NT2/D1 (cell line): ENCODE data around the gene UBE4B.

Source experiments
- DNase-seq: peaks from one replicate; pipeline ENCODE4 v3.0.0-alpha.2; 2011; ENCODE audit warnings: low read depth, low spot score
- H3K27me3 ChIP-seq: 2 replicates; pipeline ENCODE4 v1.6.0; 2011; ENCODE audit warnings: mild to moderate bottlenecking; ENCODE audit not compliant: insufficient read length, insufficient read depth
- H3K36me3 ChIP-seq: 2 replicates; pipeline ENCODE4 v1.6.1; 2011; ENCODE audit warnings: mild to moderate bottlenecking, low read length, mixed read lengths; ENCODE audit not compliant: insufficient read depth, insufficient read length
- H3K4me1 ChIP-seq: 2 replicates; pipeline ENCODE4 v1.5.1; 2011; ENCODE audit not compliant: insufficient read depth, insufficient read length
- H3K4me3 ChIP-seq: 2 replicates; pipeline ENCODE4 v1.5.1; 2011; ENCODE audit warnings: low read depth; ENCODE audit not compliant: insufficient read length
- H3K9ac ChIP-seq: 2 replicates; pipeline ENCODE4 v1.6.0; 2011; ENCODE audit warnings: low read depth; ENCODE audit not compliant: insufficient read length
- H3K9me3 ChIP-seq: 2 replicates; pipeline ENCODE4 v1.5.1; 2011; ENCODE audit warnings: mild to moderate bottlenecking, low read length; ENCODE audit not compliant: insufficient read depth
- SUZ12 ChIP-seq: IDR thresholded peaks from 2 replicates; pipeline ENCODE4 v1.6.1; 2011; ENCODE audit not compliant: insufficient read length, insufficient read depth; ENCODE audit errors: extremely low read depth
- YY1 ChIP-seq: IDR thresholded peaks from 2 replicates; pipeline ENCODE4 v1.6.1; 2011; ENCODE audit not compliant: insufficient read length, insufficient read depth
- ZNF274 ChIP-seq: IDR thresholded peaks from 2 replicates; pipeline ENCODE4 v1.6.1; 2011; ENCODE audit warnings: mild to moderate bottlenecking, low read depth, low read length

UBE4B gene

DNA sequence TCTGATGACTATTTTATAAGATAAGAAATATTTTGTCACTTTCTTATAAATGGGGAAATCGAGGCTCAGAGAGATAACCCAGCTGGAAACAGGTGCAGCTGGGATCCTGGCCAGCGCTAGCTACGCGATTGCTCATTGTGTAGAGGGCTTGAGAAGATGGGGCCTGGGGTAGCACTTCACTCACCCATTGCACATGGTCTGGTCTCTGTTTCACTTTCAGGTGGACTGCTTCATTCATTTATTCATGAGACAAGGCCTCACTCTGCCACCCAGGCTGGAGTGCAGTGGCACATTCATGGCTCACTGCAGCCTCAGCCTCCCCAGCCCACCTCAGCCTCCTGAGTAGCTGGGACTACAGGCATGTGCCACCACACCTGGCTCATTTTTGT lies 23.8 kb downstream of the UBE4B start:
- Histone ChIP-seq H3K27me3 (no peaks in the 10 kb centered on the region), H3K9me3 (no peaks in the 10 kb centered on the region), H3K9ac (no peak overlapping the region), H3K36me3 (peaks cover 7% of the 10 kb centered on the region), H3K4me3 (no peak overlapping the region), H3K4me1 (no peaks in the 10 kb centered on the region)
- no peak for DNase-seq
- no peak for TF ChIP-seq ZNF274
- TF ChIP-seq YY1: no peak
- TF ChIP-seq SUZ12: no peak

- peaks cover 7% of the 10 kb centered on the region for H3K36me3 ChIP-seq
- TF ChIP-seq SUZ12 (no peak), YY1 (no peak), ZNF274 (no peak)
- no peak overlapping the region for H3K9ac ChIP-seq
- no peaks in the 10 kb centered on the region for H3K4me1 ChIP-seq
- no peaks in the 10 kb centered on the region for H3K27me3 ChIP-seq
- H3K4me3 ChIP-seq: no peak overlapping the region
- H3K9me3 ChIP-seq: no peaks in the 10 kb centered on the region
- DNase-seq: no peak
Measured at GRCh38 chr1:10057343-10057742, 24.6 kb downstream of the UBE4B start.

DNA sequence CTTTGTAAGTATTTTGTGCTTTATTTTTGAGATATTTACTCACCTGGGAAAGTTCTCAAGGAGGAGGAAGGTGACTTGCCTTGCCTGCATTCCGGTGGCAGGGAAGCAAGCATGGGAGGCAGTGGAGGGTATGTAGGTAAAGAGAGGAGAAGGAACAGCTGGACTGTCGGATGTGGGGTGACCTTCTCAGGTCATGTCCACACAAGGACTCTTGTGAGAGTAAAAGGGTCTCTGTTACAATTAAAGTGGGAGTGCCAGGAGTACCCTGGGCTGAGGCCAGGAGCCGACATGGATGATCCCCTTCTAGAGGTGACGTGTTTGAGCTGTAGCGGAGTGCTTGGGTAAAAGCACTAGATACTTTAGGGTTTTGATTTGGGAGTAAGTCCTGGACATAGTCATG lies 25.0 kb downstream of the UBE4B start:
- DNase-seq: no peak
- no peak overlapping the region for H3K9ac ChIP-seq

GRCh38 chr1:10059342-10059718 lies 26.6 kb downstream of the UBE4B start:
- Histone ChIP-seq H3K27me3 (no peaks in the 10 kb centered on the region), H3K9ac (no peak overlapping the region), H3K4me3 (no peak overlapping the region), H3K36me3 (peaks cover 7% of the 10 kb centered on the region), H3K9me3 (no peaks in the 10 kb centered on the region), H3K4me1 (peaks cover 2% of the 10 kb centered on the region)
- TF ChIP-seq ZNF274 (no peak), SUZ12 (no peak), YY1 (no peak)
- no peak for DNase-seq

More for the DNA sequence above, 25.0 kb downstream of the UBE4B start:
- peaks cover 7% of the 10 kb centered on the region for H3K36me3 ChIP-seq
- H3K9me3 ChIP-seq: no peaks in the 10 kb centered on the region
- H3K4me1 ChIP-seq: no peaks in the 10 kb centered on the region
- no peak overlapping the region for H3K4me3 ChIP-seq
- TF ChIP-seq SUZ12 (no peak), ZNF274 (no peak), YY1 (no peak)
- no peaks in the 10 kb centered on the region for H3K27me3 ChIP-seq

- TF ChIP-seq YY1 (no peak), SUZ12 (no peak)
- Histone ChIP-seq H3K36me3 (peaks cover 7% of the 10 kb centered on the region), H3K4me3 (no peak overlapping the region), H3K9me3 (no peaks in the 10 kb centered on the region), H3K4me1 (peaks cover 2% of the 10 kb centered on the region), H3K9ac (no peak overlapping the region), H3K27me3 (no peaks in the 10 kb centered on the region)
- DNase-seq: no peak
Measured at GRCh38 chr1:10060311-10061100, 27.7 kb downstream of the UBE4B start.

GRCh38 chr1:10061276-10061675 lies 28.5 kb downstream of the UBE4B start:
- no peak overlapping the region for H3K9ac ChIP-seq

DNA sequence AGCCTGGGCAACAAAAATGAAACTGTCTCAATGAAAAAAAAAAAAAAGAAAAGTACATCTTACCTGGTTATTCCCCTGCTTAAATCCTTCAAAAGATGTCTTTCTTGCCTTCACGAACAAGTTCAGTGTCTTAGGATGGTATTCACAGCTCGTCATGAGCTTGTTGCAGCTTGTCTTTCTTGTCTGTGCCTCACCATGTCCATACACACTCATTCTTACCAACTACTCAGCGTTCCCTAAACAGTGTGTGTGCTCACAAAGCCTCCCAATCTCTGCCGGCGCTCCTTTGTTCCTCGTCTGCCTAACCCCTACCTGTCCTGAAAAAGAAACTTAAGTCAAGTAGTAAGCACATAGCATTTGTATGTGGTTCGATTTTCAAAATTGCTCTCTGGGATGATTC lies 31.1 kb downstream of the UBE4B start:
- no peak for DNase-seq
- peaks cover 2% of the 10 kb centered on the region for H3K4me1 ChIP-seq
- H3K4me3 ChIP-seq: no peak overlapping the region
- peaks cover 4% of the 10 kb centered on the region for H3K36me3 ChIP-seq
- H3K9me3 ChIP-seq: no peaks in the 10 kb centered on the region
- TF ChIP-seq ZNF274 (no peak), SUZ12 (no peak), YY1 (no peak)
- H3K9ac ChIP-seq: no peak overlapping the region
- H3K27me3 ChIP-seq: no peaks in the 10 kb centered on the region

More at GRCh38 chr1:10061276-10061675, 28.5 kb downstream of the UBE4B start:
- no peak overlapping the region for H3K4me3 ChIP-seq
- DNase-seq: no peak
- no peaks in the 10 kb centered on the region for H3K9me3 ChIP-seq
- TF ChIP-seq SUZ12 (no peak), ZNF274 (no peak), YY1 (no peak)
- H3K36me3 ChIP-seq: peaks cover 7% of the 10 kb centered on the region
- H3K27me3 ChIP-seq: no peaks in the 10 kb centered on the region
- peaks cover 2% of the 10 kb centered on the region for H3K4me1 ChIP-seq
